Activated CD8-positive, alpha-beta memory T cell treated with anti-CD3 and anti-CD28 coated beads for 36 hours (primary cell): ENCODE measurements around the gene NCLN. TPM values are rescaled to one million over a fixed set of nuclear protein-coding genes. Genes with fewer than 3 reads are reported as not detected.
"Not testable (repeated sequence)": the region's sequence is repeated elsewhere in the genome, so short reads cannot be mapped to it uniquely, and the experiment has no call there.

Source experiments
- CTCF ChIA-PET: fragments of 350-600 bp; sonication (Branson Sonifier 250); formaldehyde crosslinking; loops from one replicate; lab custom pipeline; 2021; ENCODE audit warnings: antibody characterized with exemption; lab: Charles Lee
- POLR2A ChIA-PET: fragments of 350-600 bp; sonication (Branson Sonifier 250); formaldehyde crosslinking; loops from one replicate; lab custom pipeline; 2021; ENCODE audit warnings: antibody characterized with exemption; lab: Charles Lee
- total RNA-seq, 2 experiments: library from RNA; stranded (reverse); gene quantifications; one replicate each; pipeline ENCODE4 v1.2.3, GENCODE V29; 2021

Gene NCLN
- total RNA-seq, 2 experiments from 2014 or later: 102 to 106 TPM

DNA sequence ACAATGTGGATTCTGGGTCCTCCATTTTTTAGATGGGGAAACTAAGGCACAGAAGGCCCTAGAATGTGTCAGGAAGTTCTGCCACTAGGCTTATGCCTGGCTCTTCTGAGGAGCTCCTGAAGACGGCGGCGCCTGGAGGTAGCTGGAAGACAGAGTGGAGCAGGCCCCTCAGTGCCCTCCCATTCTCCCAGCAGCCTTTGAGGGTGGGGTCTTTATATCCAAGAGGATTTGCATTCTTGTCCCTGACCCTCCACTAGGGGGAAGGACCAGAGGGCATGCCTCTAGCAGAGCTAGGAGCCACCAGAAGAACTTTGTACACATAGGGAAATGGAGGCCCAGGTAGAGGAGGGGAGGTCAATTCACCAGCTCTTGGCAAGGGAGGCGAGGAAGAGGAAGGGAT lies 48.1 kb downstream of the NCLN start:
- CTCF ChIA-PET: interaction anchor here (0.7 to 1.2 kb wide), 2 partner anchors 9 to 130 kb away, joined by 3 to 4 read pairs; partner anchors contain the start of gene CELF5
- POLR2A ChIA-PET: interaction anchor here (0.6 kb wide), 1 partner anchor 12 kb away, joined by 3 read pairs; no protein-coding TSS in a partner anchor

- CTCF ChIA-PET: interaction anchor here (0.6 to 1.2 kb wide), 2 partner anchors 10 to 61 kb away, joined by 3 to 4 read pairs; partner anchors contain the start of gene CELF5
- POLR2A ChIA-PET: no interaction called here
Measured at GRCh38 chr19:3234800-3235199, 49.1 kb downstream of the NCLN start.

DNA sequence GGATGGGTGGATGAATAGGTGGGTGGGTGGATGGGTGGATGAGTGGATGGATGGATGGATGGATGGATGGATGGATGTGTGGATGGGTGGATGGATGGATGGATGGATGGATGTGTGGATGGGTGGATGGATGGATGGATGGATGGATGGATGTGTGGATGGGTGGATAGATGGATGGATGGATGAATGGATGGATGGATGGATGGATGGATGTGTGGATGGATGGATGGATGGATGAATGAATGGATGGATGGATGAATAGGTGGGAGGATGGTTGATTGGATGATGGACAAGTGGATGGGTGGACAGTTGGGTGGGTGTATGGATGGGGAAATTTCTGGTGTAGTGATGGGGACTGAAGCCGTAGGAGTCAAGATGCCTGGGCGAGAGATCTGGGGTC lies 49.9 kb downstream of the NCLN start:
- POLR2A ChIA-PET, CTCF ChIA-PET: not testable (repeated sequence)

DNA sequence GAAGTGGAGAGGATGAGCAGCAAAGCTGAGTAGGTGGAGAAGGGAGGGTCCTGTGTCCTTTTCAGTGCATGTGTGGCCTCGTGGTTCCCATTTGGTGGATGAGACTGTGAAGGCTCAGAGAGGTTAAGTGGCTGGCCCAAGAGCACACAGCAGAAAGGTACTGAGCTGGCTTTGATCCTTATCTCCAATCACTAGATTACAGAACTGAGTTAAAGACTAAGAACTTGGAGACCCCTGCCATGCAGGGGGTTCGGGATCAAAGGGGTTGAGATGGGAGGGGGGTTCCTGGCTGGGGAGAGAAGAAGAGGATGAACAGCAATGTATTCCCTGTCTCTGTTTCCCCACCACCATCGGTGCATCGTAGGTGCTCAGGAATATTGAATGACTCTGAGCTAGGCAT lies 50.5 kb downstream of the NCLN start:
- ChIA-PET POLR2A (no interaction called here), CTCF (no interaction called here)

DNA sequence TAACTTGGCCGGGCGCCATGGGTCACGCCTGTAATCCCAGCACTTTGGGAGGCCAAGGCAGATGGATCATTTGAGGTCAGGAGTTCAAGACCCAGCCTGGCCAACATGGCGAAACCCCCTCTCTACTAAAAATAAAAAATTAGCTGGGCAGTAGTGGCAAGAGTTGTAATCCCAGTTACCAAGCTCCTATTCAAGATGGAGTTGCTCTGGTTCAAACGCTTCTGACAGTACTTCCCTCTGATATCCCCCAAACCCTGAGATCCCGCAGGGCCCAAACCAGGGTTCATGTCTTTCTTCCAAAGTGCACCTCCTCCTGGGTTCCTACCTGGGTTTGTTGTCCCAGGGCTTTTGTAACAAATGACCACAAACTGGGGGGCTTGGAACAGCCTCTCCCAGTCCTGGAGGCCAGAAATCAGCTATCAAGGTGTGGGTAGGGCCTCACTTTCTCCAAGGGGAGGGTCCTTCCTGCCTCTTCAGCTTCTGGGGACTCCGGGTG lies 52.4 kb downstream of the NCLN start:
- POLR2A ChIA-PET: no interaction called here
- CTCF ChIA-PET: interaction anchor here (1.6 kb wide), 1 partner anchor 15 kb away, joined by 4 read pairs; no protein-coding TSS in a partner anchor

GRCh38 chr19:3239367-3239766 lies 53.6 kb downstream of the NCLN start:
- ChIA-PET POLR2A (no interaction called here), CTCF (interaction anchor here (1.0 to 1.6 kb wide), 2 partner anchors 14 to 225 kb away, joined by 4 read pairs; no protein-coding TSS in a partner anchor)

- POLR2A ChIA-PET: interaction anchor here (0.6 kb wide), 1 partner anchor 511 kb away, joined by 4 read pairs; no protein-coding TSS in a partner anchor
Measured at GRCh38 chr19:3243819-3244700, 58.3 kb downstream of the NCLN start.

DNA sequence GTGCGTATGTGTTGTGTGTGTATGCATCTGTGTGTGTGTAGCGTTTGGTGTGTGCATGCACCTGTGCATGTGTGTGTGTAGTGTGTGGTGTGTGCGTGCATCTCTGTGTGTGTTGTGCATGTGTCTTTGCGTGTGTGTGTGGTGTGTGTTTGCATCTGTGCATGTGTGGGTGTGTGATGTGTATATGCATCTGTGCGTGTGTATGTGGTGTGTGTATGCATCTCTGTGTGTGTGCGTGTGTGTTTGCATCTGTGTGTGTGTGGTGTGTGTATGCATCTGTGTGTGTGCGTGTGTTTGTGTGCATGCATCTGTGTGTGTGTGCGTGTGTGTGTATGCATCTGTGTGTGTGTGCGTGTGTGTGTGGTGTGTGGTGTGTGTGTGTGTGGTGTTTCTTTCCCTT lies 59.3 kb downstream of the NCLN start:
- ChIA-PET POLR2A (no interaction called here), CTCF (no interaction called here)

More at GRCh38 chr19:3243819-3244700, 58.3 kb downstream of the NCLN start:
- CTCF ChIA-PET: no interaction called here

- POLR2A ChIA-PET: interaction anchor here (0.7 kb wide), 1 partner anchor 38 kb away, joined by 6 read pairs; no protein-coding TSS in a partner anchor
- CTCF ChIA-PET: no interaction called here
Measured at GRCh38 chr19:3248728-3249326, 63.1 kb downstream of the NCLN start.

- POLR2A ChIA-PET: no interaction called here
- CTCF ChIA-PET: interaction anchor here (0.5 to 0.7 kb wide), 2 partner anchors 308 to 370 kb away, joined by 3 to 5 read pairs; no protein-coding TSS in a partner anchor
Measured at GRCh38 chr19:3249408-3249807, 63.7 kb downstream of the NCLN start.

DNA sequence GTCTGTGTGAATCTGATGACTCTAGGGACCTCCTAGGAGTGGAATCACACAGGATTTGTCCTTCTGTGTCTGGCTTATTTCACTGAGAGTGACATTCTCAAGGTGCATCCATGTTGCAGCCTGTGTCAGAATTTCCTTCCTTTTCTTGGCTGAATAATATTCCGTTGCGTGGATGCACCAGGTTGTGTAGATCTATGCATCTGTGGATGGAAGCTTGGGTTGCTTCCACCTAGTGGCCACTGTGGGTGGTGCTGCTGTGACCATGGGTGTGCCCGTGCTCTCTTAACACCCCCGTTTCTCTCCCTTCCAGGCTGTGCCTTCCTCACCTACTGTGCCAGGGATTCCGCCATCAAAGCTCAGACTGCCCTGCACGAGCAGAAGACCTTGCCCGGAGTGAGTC lies 64.9 kb downstream of the NCLN start:
- POLR2A ChIA-PET: no interaction called here
- CTCF ChIA-PET: interaction anchor here (0.6 to 1.0 kb wide), 3 partner anchors 24 to 1064 kb away, joined by 3 to 5 read pairs (median 3); no protein-coding TSS in a partner anchor

DNA sequence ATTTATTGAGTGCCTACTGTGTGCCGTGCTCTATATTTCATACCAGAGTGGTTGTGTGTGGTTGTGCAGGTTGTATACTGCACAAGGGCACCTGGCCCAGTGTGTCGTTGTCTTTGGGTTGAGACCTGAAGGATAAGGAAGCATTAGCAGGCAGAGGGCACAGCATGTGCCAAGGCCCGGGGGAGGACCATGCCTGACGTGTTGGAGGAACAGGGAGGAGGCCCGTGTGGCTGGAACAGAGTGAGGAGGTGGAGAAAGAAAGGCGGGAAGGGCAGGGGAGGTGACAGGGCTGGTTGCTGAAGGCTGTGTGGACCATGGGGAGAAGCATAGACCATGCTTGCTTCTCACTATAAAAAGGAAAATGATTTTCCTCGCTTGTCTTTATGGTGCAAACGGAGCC lies 65.5 kb downstream of the NCLN start:
- ChIA-PET CTCF (interaction anchor here (0.6 to 1.0 kb wide), 3 partner anchors 25 to 1064 kb away, joined by 3 to 5 read pairs (median 3); no protein-coding TSS in a partner anchor), POLR2A (no interaction called here)

DNA sequence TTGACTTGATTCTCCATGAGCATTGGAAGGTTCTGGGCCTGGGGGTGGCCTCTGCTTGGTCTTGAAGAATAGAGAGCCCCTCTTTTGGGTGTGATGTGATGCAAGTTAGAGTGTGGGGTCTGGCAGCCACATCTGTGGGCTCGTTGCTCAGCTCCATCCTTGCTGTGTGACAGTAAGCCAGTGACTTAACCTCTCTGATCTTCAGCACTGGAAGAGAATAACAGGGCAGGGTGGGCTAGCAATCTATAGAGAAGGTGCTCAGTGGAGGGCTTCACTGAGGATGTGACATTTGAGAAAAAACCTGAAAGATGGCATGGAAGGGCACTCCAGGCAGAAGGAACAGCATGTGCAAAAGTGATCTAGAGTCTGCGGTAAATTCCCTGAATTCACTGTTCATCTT lies 66.9 kb downstream of the NCLN start:
- POLR2A ChIA-PET: no interaction called here

GRCh38 chr19:3253270-3253669 lies 67.5 kb downstream of the NCLN start:
- CTCF ChIA-PET: interaction anchor here (0.5 to 1.4 kb wide), 3 partner anchors 15 to 1187 kb away, joined by 3 to 4 read pairs (median 3); no protein-coding TSS in a partner anchor

More for the DNA sequence above, 66.9 kb downstream of the NCLN start:
- CTCF ChIA-PET: interaction anchor here (1.4 kb wide), 1 partner anchor 14 kb away, joined by 4 read pairs; no protein-coding TSS in a partner anchor

DNA sequence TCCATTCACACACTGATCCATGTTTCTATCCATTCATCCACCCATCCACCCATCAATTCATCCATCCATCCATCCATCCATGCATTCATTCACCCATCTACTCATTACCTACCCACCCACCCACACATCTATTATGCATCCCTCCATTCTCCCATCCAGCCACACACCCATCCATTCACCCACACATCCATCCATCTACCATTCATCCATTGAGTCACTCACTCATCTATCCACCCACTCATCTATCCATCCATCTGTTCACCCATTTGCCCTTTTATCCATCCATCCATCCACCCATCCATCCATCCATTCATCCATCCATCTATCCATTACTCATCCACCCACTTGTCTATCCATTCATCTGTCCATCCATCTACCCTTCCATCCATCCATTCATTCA lies 68.8 kb downstream of the NCLN start:
- CTCF ChIA-PET: no interaction called here

More at GRCh38 chr19:3253270-3253669, 67.5 kb downstream of the NCLN start:
- POLR2A ChIA-PET: no interaction called here

DNA sequence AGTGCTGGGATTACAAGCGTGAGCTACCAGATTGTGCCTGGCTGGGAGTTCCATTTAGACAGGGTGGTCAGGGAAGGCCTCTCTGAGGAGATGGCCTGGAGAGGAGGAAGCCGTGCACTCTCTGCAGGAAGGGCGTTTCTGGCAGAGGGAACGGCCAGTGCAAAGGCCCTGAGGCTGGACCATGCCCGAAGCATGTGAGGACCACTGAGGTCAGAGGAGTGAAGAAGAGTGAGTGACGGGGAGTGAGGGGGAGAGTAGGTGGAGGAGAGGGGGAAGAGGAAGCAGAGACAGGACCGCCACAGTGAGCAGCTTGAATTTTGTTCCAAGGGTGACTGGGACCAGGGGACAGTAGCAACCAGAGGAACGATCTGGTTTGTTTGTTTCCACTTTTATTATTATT lies 71.3 kb downstream of the NCLN start:
- ChIA-PET POLR2A (no interaction called here), CTCF (interaction anchor here (0.8 to 1.7 kb wide), 2 partner anchors 49 to 172 kb away, joined by 4 read pairs; no protein-coding TSS in a partner anchor)

More for the DNA sequence above, 68.8 kb downstream of the NCLN start:
- POLR2A ChIA-PET: no interaction called here
